H9 (cell line): ENCODE measurements around the gene MPC1L. TPM values are rescaled to one million over a fixed set of nuclear protein-coding genes. Genes with fewer than 3 reads are reported as not detected.

Experiments
- DNase-seq: peaks from one replicate; pipeline ENCODE4 v3.0.0-alpha.2; 2017
- H2AFZ ChIP-seq: one replicate; pipeline ENCODE4 v1.6.1; 2013; ENCODE audit warnings: mild to moderate bottlenecking, low read length, control low read depth, moderate library complexity
- H2AK5ac ChIP-seq: 2 replicates; pipeline ENCODE4 v1.6.1; 2013; ENCODE audit warnings: low read length, control low read depth, mixed read lengths; ENCODE audit not compliant: insufficient read length
- H2BK120ac ChIP-seq: one replicate; pipeline ENCODE4 v1.6.1; 2013; ENCODE audit warnings: low read depth, mild to moderate bottlenecking, low read length, control low read depth, inconsistent platforms; ENCODE audit not compliant: poor library complexity, severe bottlenecking
- H2BK12ac ChIP-seq: 2 replicates; pipeline ENCODE4 v1.6.1; 2013; ENCODE audit warnings: low read length, control low read depth, mixed read lengths, low read depth; ENCODE audit not compliant: insufficient read length
- H2BK15ac ChIP-seq: 2 replicates; pipeline ENCODE4 v1.6.1; 2013; ENCODE audit warnings: low read depth, low read length, control low read depth
- H2BK20ac ChIP-seq: one replicate; pipeline ENCODE4 v1.6.1; 2013; ENCODE audit warnings: low read depth, mild to moderate bottlenecking, low read length, control low read depth, inconsistent platforms; ENCODE audit not compliant: poor library complexity, severe bottlenecking
- H2BK5ac ChIP-seq: 2 replicates; pipeline ENCODE4 v1.6.1; 2013; ENCODE audit warnings: low read length, control low read depth, mixed read lengths; ENCODE audit not compliant: insufficient read length
- H3K14ac ChIP-seq: 2 replicates; pipeline ENCODE4 v1.6.1; 2013; ENCODE audit warnings: low read length, control low read depth; ENCODE audit not compliant: insufficient read depth
- H3K18ac ChIP-seq: 2 replicates; pipeline ENCODE4 v1.6.1; 2013; ENCODE audit warnings: low read depth, mild to moderate bottlenecking, mixed read lengths, low read length, control low read depth; ENCODE audit not compliant: insufficient read length
- H3K23ac ChIP-seq: 2 replicates; pipeline ENCODE4 v1.6.1; 2013; ENCODE audit warnings: low read length, control low read depth, mixed read lengths, low read depth; ENCODE audit not compliant: insufficient read length
- H3K23me2 ChIP-seq: 2 replicates; pipeline ENCODE4 v1.6.1; 2013; ENCODE audit warnings: low read depth, mild to moderate bottlenecking, mixed read lengths, low read length, control low read depth; ENCODE audit not compliant: insufficient read length, poor library complexity, severe bottlenecking
- H3K27ac ChIP-seq: 2 replicates; pipeline ENCODE4 v1.5.1; 2013; ENCODE audit warnings: low read length, control low read depth, mixed read lengths, low read depth; ENCODE audit not compliant: insufficient read length
- H3K27me3 ChIP-seq: 2 replicates; pipeline ENCODE4 v1.6.1; 2013; ENCODE audit warnings: low read length, control low read depth, inconsistent platforms; ENCODE audit not compliant: insufficient read depth
- H3K4ac ChIP-seq: 2 replicates; pipeline ENCODE4 v1.6.1; 2013; ENCODE audit warnings: low read depth, mild to moderate bottlenecking, control low read depth, inconsistent platforms, low read length, moderate library complexity
- H3K4me1 ChIP-seq: 2 replicates; pipeline ENCODE4 v1.6.1; 2013; ENCODE audit warnings: low read length, control low read depth, inconsistent platforms; ENCODE audit not compliant: insufficient read depth
- H3K4me2 ChIP-seq: 2 replicates; pipeline ENCODE4 v1.6.1; 2013; ENCODE audit warnings: low read length, control low read depth, mixed read lengths; ENCODE audit not compliant: insufficient read length, insufficient read depth
- H3K56ac ChIP-seq: 2 replicates; pipeline ENCODE4 v1.6.1; 2013; ENCODE audit warnings: low read depth, mild to moderate bottlenecking, mixed read lengths, low read length, control low read depth; ENCODE audit not compliant: insufficient read length
- H3K79me1 ChIP-seq: 2 replicates; pipeline ENCODE4 v1.6.1; 2013; ENCODE audit warnings: low read depth, mild to moderate bottlenecking, moderate library complexity, low read length, control low read depth, inconsistent platforms; ENCODE audit not compliant: insufficient read depth, poor library complexity, severe bottlenecking
- H3K79me2 ChIP-seq: 2 replicates; pipeline ENCODE4 v1.6.1; 2013; ENCODE audit warnings: low read length, control low read depth, inconsistent platforms; ENCODE audit not compliant: insufficient read depth
- H3K9ac ChIP-seq: 2 replicates; pipeline ENCODE4 v1.6.1; 2013; ENCODE audit warnings: low read length, control low read depth, mixed read lengths; ENCODE audit not compliant: insufficient read length; ENCODE audit errors: extremely low read depth
- H3K9me3 ChIP-seq: one replicate; pipeline ENCODE4 v1.6.1; 2013; ENCODE audit warnings: low read depth, low read length, inconsistent platforms; ENCODE audit not compliant: control insufficient read depth
- H3T11ph ChIP-seq: one replicate; pipeline ENCODE4 v1.6.1; 2013; ENCODE audit warnings: mild to moderate bottlenecking, low read length, control low read depth, inconsistent platforms
- H4K20me1 ChIP-seq: one replicate; pipeline ENCODE4 v1.6.1; 2013; ENCODE audit not compliant: control insufficient read depth, insufficient read length, insufficient read depth
- H4K5ac ChIP-seq: 2 replicates; pipeline ENCODE4 v1.6.1; 2013; ENCODE audit warnings: low read depth, mild to moderate bottlenecking, mixed read lengths, low read length, control low read depth; ENCODE audit not compliant: insufficient read length
- H4K8ac ChIP-seq: replicated peaks from 2 replicates; pipeline ENCODE4 v1.6.1; 2013; ENCODE audit warnings: low read length, control low read depth, mixed read lengths, low read depth; ENCODE audit not compliant: insufficient read length
- H4K91ac ChIP-seq: 2 replicates; pipeline ENCODE4 v1.6.1; 2013; ENCODE audit warnings: low read depth, mild to moderate bottlenecking, moderate library complexity, mixed read lengths, low read length, control low read depth; ENCODE audit not compliant: insufficient read length
- H3K27ac Mint-ChIP-seq, 3 experiments: 2 replicates in 2 of 3; 3 replicates in 1 of 3; pipeline ENCODE4 v1.8.0; 2020 to 2021; ENCODE audit warnings: mixed read lengths in 3 of 3, mild to moderate bottlenecking in 1 of 3, moderate library complexity in 1 of 3
- H3K27me3 Mint-ChIP-seq: 2 replicates; pipeline ENCODE4 v1.8.0; 2021; ENCODE audit warnings: low read depth, mild to moderate bottlenecking, moderate library complexity, mixed read lengths
- H3K36me3 Mint-ChIP-seq, 3 experiments: 2 replicates in 2 of 3; 3 replicates in 1 of 3; pipeline ENCODE4 v1.8.0; 2020 to 2021; ENCODE audit warnings: low read depth in 3 of 3, mixed read lengths in 3 of 3; ENCODE audit not compliant: insufficient read depth in 1 of 3
- H3K4me1 Mint-ChIP-seq, 2 experiments: 2 replicates each; pipeline ENCODE4 v1.8.0; 2020; ENCODE audit warnings: mixed read lengths in 2 of 2
- H3K4me3 Mint-ChIP-seq, 2 experiments: 2 replicates in 1 of 2; 3 replicates in 1 of 2; pipeline ENCODE4 v1.8.0; 2020 to 2021; ENCODE audit warnings: mild to moderate bottlenecking in 2 of 2, mixed read lengths in 2 of 2, moderate library complexity in 1 of 2
- H3K9me3 Mint-ChIP-seq, 2 experiments: 2 replicates in 1 of 2; 3 replicates in 1 of 2; pipeline ENCODE4 v1.8.0; 2020; ENCODE audit warnings: mild to moderate bottlenecking in 2 of 2, mixed read lengths in 2 of 2, moderate library complexity in 1 of 2
- CTCF ChIP-seq: fragments of 200-600 bp; sonication (generic); conservative IDR thresholded peaks from 3 replicates; pipeline ENCODE4 v1.8.0; 2021; ENCODE audit warnings: antibody characterized with exemption, mild to moderate bottlenecking
- WGBS: extraction: QIAGEN DNeasy Blood & Tissue Kit; methylation state at CpG from one replicate; pipeline ENCODE4 v1.1.7; 2013; ENCODE audit warnings: missing lambda C conversion rate, low lambda C conversion rate, mixed read lengths; ENCODE audit not compliant: insufficient read length; ENCODE audit errors: extremely low coverage; 5-methylcytosine and 5-hydroxymethylcytosine counted together
- total RNA-seq: library from RNA; stranded (reverse); gene quantifications from 2 replicates; pipeline ENCODE4 v1.2.1, GENCODE V29; 2021

Gene MPC1L
- total RNA-seq, 1 experiment from 2014 or later = not detected

- Histone ChIP-seq H2BK12ac (no peak overlapping the region), H3T11ph (no peak overlapping the region), H2BK15ac (no peak overlapping the region), H3K14ac (no peak overlapping the region; the same call in 1 of the 2 replicates), H4K91ac (no peak overlapping the region), H2BK120ac (no peak overlapping the region), H3K23ac (no peak overlapping the region), H3K9ac (peak overlapping the region; percentile 75), H3K27me3 (no peaks in the 10 kb centered on the region), H3K9me3 (no peaks in the 10 kb centered on the region), H4K20me1 (no peaks in the 10 kb centered on the region), H3K4me1 (no peaks in the 10 kb centered on the region), H3K79me1 (peaks cover 6% of the 10 kb centered on the region), H3K79me2 (peaks cover 10% of the 10 kb centered on the region; the same call in 1 of the 2 replicates), H2AK5ac (no peak overlapping the region), H4K5ac (no peak overlapping the region), H3K4ac (no peak overlapping the region), H2BK20ac (no peak overlapping the region), H3K4me2 (peak overlapping the region; percentile 47), H3K23me2 (peaks cover 4% of the 10 kb centered on the region), H3K18ac (no peak overlapping the region), H4K8ac (no peak overlapping the region), H2AFZ (no peak overlapping the region), H3K27ac (no peak overlapping the region), H2BK5ac (no peak overlapping the region), H3K56ac (no peak overlapping the region)
- peaks cover 58 to 60% of the 10 kb centered on the region in 2 experiments for H3K9me3 Mint-ChIP-seq
- no CpG with 5 or more reads among the region's 12 CpGs for WGBS
- no peaks in the 10 kb centered on the region; a peak in 2 of 7 replicates for H3K36me3 Mint-ChIP-seq
- peak overlapping the region; percentile 83 to 88 for H3K4me3 Mint-ChIP-seq
- DNase-seq = no peak
- H3K27ac Mint-ChIP-seq = peak overlapping the region in 1 of 3 experiments; percentile 94; a peak in 4 of 7 replicates
- H3K4me1 Mint-ChIP-seq = peaks cover 7 to 10% of the 10 kb centered on the region in 2 experiments; a peak in 3 of 4 replicates
- no peak for TF ChIP-seq CTCF
- peaks cover 2% of the 10 kb centered on the region; the same call in 1 of the 2 replicates for H3K27me3 Mint-ChIP-seq
Observed at GRCh38 chrX:40579900-40580536, 43.2 kb upstream of the MPC1L start.
